OCI-LY7 (cell line): ENCODE results near the gene NCAPH2. TPM values are rescaled to one million over a fixed set of nuclear protein-coding genes. Genes with fewer than 3 reads are reported as not detected.

Source experiments
- BruUV-seq: library from RNA; stranded (reverse); fragments of 400-500 nt; replicated peaks from 2 replicates; lab custom pipeline; 2021; lab: Mats Ljungman, UMichigan
- CTCF ChIA-PET: fragments of 300-600 bp; sonication (Branson Sonifier 250); formaldehyde crosslinking; loops from one replicate; lab custom pipeline; 2022; ENCODE audit warnings: antibody characterized with exemption; ENCODE audit not compliant: unreplicated experiment; lab: Charles Lee
- POLR2A ChIA-PET: fragments of 300-600 bp; sonication (Branson Sonifier 250); formaldehyde crosslinking; loops from one replicate; lab custom pipeline; 2022; ENCODE audit warnings: antibody characterized with exemption; lab: Charles Lee
- DNase-seq: peaks from one replicate; pipeline ENCODE4 v3.0.0-alpha.2; 2015; ENCODE audit warnings: low spot score
- H2AFZ ChIP-seq: fragments of 200-600 bp; sonication (generic), shearing (Covaris generic); 2 replicates; pipeline ENCODE4 v1.6.1; 2014; ENCODE audit warnings: mild to moderate bottlenecking, antibody characterized with exemption, low read length, moderate library complexity
- H3K27ac ChIP-seq: fragments of 200-600 bp; sonication (generic); 2 replicates; pipeline ENCODE4 v1.5.1; 2014; ENCODE audit warnings: mixed run types, low read depth, mild to moderate bottlenecking, moderate library complexity, low read length, inconsistent platforms; ENCODE audit not compliant: poor library complexity, severe bottlenecking
- H3K36me3 ChIP-seq: fragments of 200-600 bp; sonication (generic); 2 replicates; pipeline ENCODE4 v1.6.1; 2014; ENCODE audit warnings: mild to moderate bottlenecking, antibody characterized with exemption, low read length, moderate library complexity, mixed read lengths; ENCODE audit not compliant: insufficient read depth
- H3K4me1 ChIP-seq: fragments of 200-600 bp; sonication (generic); 2 replicates; pipeline ENCODE4 v1.5.1; 2014; ENCODE audit warnings: mild to moderate bottlenecking, low read length; ENCODE audit not compliant: insufficient read depth, poor library complexity, severe bottlenecking
- H3K4me2 ChIP-seq: fragments of 200-600 bp; sonication (generic); 2 replicates; pipeline ENCODE4 v1.6.1; 2014; ENCODE audit warnings: mild to moderate bottlenecking, low read length
- H3K4me3 ChIP-seq: fragments of 200-600 bp; sonication (generic); 2 replicates; pipeline ENCODE4 v1.5.1; 2014; ENCODE audit warnings: mild to moderate bottlenecking, low read depth, low read length; ENCODE audit not compliant: poor library complexity, severe bottlenecking
- H3K79me2 ChIP-seq: fragments of 200-600 bp; sonication (generic); 2 replicates; pipeline ENCODE4 v1.6.1; 2016; ENCODE audit warnings: low read depth, mild to moderate bottlenecking, low read length, moderate library complexity, mixed read lengths; ENCODE audit not compliant: insufficient read depth
- H3K9me2 ChIP-seq: fragments of 200-600 bp; sonication (generic); 2 replicates; pipeline ENCODE4 v1.6.1; 2016; ENCODE audit warnings: mild to moderate bottlenecking, low read length, mixed read lengths; ENCODE audit not compliant: insufficient read depth
- H3K9me3 ChIP-seq: fragments of 200-600 bp; sonication (generic); 2 replicates; pipeline ENCODE4 v1.6.1; 2014; ENCODE audit warnings: mild to moderate bottlenecking, mixed run types, low read length, mixed read lengths
- H4K20me1 ChIP-seq: fragments of 200-600 bp; sonication (generic); 2 replicates; pipeline ENCODE4 v1.6.1; 2014; ENCODE audit warnings: mild to moderate bottlenecking, antibody characterized with exemption, low read length, moderate library complexity, mixed read lengths; ENCODE audit not compliant: insufficient read depth
- EZH2phosphoT487 ChIP-seq: fragments of 200-600 bp; sonication (generic); IDR thresholded peaks from 2 replicates; pipeline ENCODE4 v1.6.1; 2018; ENCODE audit warnings: low read depth, borderline replicate concordance, mild to moderate bottlenecking, mixed run types, antibody characterized with exemption, low read length, moderate library complexity, mixed read lengths
- intact Hi-C: fragments of 100-400 bp; cut with micrococcal nuclease; formaldehyde crosslinking; loops from one replicate; pipeline ENCODE4 v1.10.0; 2022; ENCODE audit not compliant: unreplicated experiment
- total RNA-seq, 2 experiments: library from RNA; depleted of rRNA in 1 of 2; stranded (reverse); fragments of >200 nt in 1 of 2; shearing (Covaris generic) in 1 of 2; gene quantifications; 2 replicates each; pipeline ENCODE4 v1.2.3, GENCODE V29; 2014 to 2022
- TF ChIP-seq, protein P1 (sequence below): fragments of 200-600 bp; sonication (generic); conservative IDR thresholded peaks from 2 replicates; pipeline ENCODE4 v1.5.1; 2014; ENCODE audit warnings: mild to moderate bottlenecking, antibody characterized with exemption, low read length, moderate library complexity, mixed read lengths

Gene NCAPH2
- total RNA-seq, 2 experiments from 2014 or later = 126 to 129 TPM

DNA sequence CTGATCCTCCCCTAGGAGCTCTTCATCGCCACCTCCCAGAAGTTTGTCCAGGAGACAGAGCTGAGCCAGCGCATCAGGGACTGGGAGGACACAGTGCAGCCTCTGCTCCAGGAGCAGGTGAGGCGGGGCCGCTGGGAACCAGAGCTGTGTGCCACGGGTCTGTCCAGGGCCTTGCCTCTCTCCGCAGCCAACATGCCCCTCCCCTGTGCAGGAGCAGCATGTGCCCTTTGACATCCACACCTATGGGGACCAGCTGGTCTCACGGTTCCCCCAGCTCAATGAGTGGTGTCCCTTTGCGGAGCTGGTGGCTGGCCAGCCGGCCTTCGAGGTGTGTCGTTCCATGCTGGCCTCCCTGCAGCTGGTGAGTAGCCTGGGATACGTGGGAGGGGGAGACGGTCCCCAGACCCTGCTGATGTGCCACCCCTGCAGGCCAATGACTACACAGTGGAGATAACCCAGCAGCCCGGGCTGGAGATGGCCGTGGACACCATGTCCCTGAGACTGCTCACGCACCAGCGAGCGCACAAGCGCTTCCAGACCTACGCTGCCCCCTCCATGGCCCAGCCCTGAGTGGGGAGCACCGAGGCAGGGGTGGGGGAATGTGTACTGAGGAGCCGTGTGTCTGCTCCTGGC lies 14.9 kb downstream of the NCAPH2 start:
- POLR2A ChIA-PET = interaction anchor here (0.6 to 1.3 kb wide), 3 partner anchors 15 to 598 kb away, joined by 3 to 4 read pairs (median 4); partner anchors contain the start of genes LMF2 and NCAPH2

DNA sequence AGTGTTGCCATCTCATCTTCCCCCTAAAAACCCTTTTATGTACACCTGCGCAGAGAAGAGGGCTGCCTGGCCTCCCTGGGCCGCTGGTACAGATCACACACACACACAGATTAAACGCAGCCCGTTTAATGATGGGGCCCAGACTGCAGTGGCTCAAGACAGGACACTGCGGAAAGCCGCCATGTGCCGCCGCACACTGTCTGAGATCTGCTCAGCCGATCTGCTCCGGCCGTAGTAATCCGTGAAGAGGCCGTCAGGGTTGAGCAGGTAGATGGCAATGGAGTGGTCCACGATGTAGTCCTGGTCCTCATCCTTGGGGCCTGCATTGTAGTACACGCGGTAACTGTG lies 15.4 kb downstream of the NCAPH2 start:
- H3K36me3 ChIP-seq = peaks cover 66% of the 10 kb centered on the region
- H3K4me2 ChIP-seq = peak overlapping the region; percentile 93; the same call in 1 of the 2 replicates
- ChIA-PET CTCF (no interaction called here), POLR2A (interaction anchor here (3.3 kb wide), 1 partner anchor 14 kb away, joined by 33 read pairs; the partner anchor contains the start of genes LMF2 and NCAPH2)
- no peak overlapping the region for H2AFZ ChIP-seq
- BruUV-seq = no TSS peak
- H3K79me2 ChIP-seq = peaks cover 4% of the 10 kb centered on the region; the same call in 1 of the 2 replicates
- H3K9me2 ChIP-seq = no peaks in the 10 kb centered on the region
- no peak for DNase-seq
- intact Hi-C loops = no loop called here
- TF ChIP-seq, protein P1, sequence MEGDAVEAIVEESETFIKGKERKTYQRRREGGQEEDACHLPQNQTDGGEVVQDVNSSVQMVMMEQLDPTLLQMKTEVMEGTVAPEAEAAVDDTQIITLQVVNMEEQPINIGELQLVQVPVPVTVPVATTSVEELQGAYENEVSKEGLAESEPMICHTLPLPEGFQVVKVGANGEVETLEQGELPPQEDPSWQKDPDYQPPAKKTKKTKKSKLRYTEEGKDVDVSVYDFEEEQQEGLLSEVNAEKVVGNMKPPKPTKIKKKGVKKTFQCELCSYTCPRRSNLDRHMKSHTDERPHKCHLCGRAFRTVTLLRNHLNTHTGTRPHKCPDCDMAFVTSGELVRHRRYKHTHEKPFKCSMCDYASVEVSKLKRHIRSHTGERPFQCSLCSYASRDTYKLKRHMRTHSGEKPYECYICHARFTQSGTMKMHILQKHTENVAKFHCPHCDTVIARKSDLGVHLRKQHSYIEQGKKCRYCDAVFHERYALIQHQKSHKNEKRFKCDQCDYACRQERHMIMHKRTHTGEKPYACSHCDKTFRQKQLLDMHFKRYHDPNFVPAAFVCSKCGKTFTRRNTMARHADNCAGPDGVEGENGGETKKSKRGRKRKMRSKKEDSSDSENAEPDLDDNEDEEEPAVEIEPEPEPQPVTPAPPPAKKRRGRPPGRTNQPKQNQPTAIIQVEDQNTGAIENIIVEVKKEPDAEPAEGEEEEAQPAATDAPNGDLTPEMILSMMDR = no peak
- TF ChIP-seq EZH2phosphoT487 = no peak
- no peak overlapping the region for H3K27ac ChIP-seq
- peaks cover 16% of the 10 kb centered on the region for H3K4me1 ChIP-seq
- no peaks in the 10 kb centered on the region for H3K9me3 ChIP-seq
- no peaks in the 10 kb centered on the region for H4K20me1 ChIP-seq
- H3K4me3 ChIP-seq = no peak overlapping the region

More for the DNA sequence above, 14.9 kb downstream of the NCAPH2 start:
- CTCF ChIA-PET = interaction anchor here (0.6 kb wide), 2 partner anchors 38 to 50 kb away, joined by 3 to 9 read pairs; no protein-coding TSS in a partner anchor
- Histone ChIP-seq H3K79me2 (peaks cover 4% of the 10 kb centered on the region; the same call in 1 of the 2 replicates), H3K4me3 (no peak overlapping the region), H2AFZ (no peak overlapping the region), H3K9me2 (no peaks in the 10 kb centered on the region), H3K4me2 (no peak overlapping the region), H3K27ac (no peak overlapping the region), H3K4me1 (peaks cover 16% of the 10 kb centered on the region), H3K36me3 (peaks cover 72% of the 10 kb centered on the region), H3K9me3 (no peaks in the 10 kb centered on the region), H4K20me1 (no peaks in the 10 kb centered on the region)
- intact Hi-C loops = no loop called here
- BruUV-seq = TSS peak; percentile 53
- no peak for DNase-seq
- no peak for TF ChIP-seq EZH2phosphoT487
- TF ChIP-seq, protein P1 = no peak
